HG02642 (cell line): ENCODE results near the gene PARVB.

Experiments
- ATAC-seq: cut with Tn5 transposase; IDR thresholded peaks from one replicate; pipeline ENCODE4 v1.9.1; 2021; ENCODE audit warnings: mild to moderate bottlenecking; ENCODE audit not compliant: unreplicated experiment, poor library complexity

Gene PARVB

GRCh38 chr22:44220727-44221680, 196.9 kb downstream of the PARVB start:
- no peak for ATAC-seq

- ATAC-seq, result no peak
Measured at GRCh38 chr22:44221710-44222475, 197.8 kb downstream of the PARVB start.
